Stimulated activated naive CD8-positive, alpha-beta T cell treated with anti-CD3 and anti-CD28 coated beads, Interleukin-15, amount 100 ng/mL, for 72 hours (primary cell): Measurements from ENCODE around the gene HRAS.
A peak's percentile ranks its signal among the peaks of the same experiment; 100 is the strongest.
"Not testable (repeated sequence)": the region's sequence is repeated elsewhere in the genome, so short reads cannot be mapped to it uniquely, and the experiment has no call there.

Experiments
- ATAC-seq: fragments of 150-1000 bp; cut with Tn5 transposase; 2 replicates; pipeline ENCODE4 v1.10.0; 2021; ENCODE audit warnings: mild to moderate bottlenecking, moderate library complexity
- DNase-seq, 2 donors: peaks; one replicate each; pipeline ENCODE4 v3.0.0; 2021 to 2022
- H3K27ac Mint-ChIP-seq, 2 donors: one replicate each; pipeline ENCODE4 v1.8.0; 2022; ENCODE audit warnings: mild to moderate bottlenecking in 2 of 2, mixed read lengths in 2 of 2, moderate library complexity in 2 of 2
- H3K27me3 Mint-ChIP-seq: one replicate; pipeline ENCODE4 v1.8.0; 2022; ENCODE audit warnings: mixed read lengths
- H3K4me1 Mint-ChIP-seq: one replicate; pipeline ENCODE4 v1.8.0; 2022; ENCODE audit warnings: mild to moderate bottlenecking, mixed read lengths
- H3K4me3 Mint-ChIP-seq, 2 donors: one replicate each; pipeline ENCODE4 v1.8.0; 2022; ENCODE audit warnings: mild to moderate bottlenecking in 2 of 2, mixed read lengths in 2 of 2, moderate library complexity in 1 of 2
- H3K9me3 Mint-ChIP-seq, 2 donors: one replicate each; pipeline ENCODE4 v1.8.0; 2022; ENCODE audit warnings: mixed read lengths in 2 of 2

Gene HRAS

DNA sequence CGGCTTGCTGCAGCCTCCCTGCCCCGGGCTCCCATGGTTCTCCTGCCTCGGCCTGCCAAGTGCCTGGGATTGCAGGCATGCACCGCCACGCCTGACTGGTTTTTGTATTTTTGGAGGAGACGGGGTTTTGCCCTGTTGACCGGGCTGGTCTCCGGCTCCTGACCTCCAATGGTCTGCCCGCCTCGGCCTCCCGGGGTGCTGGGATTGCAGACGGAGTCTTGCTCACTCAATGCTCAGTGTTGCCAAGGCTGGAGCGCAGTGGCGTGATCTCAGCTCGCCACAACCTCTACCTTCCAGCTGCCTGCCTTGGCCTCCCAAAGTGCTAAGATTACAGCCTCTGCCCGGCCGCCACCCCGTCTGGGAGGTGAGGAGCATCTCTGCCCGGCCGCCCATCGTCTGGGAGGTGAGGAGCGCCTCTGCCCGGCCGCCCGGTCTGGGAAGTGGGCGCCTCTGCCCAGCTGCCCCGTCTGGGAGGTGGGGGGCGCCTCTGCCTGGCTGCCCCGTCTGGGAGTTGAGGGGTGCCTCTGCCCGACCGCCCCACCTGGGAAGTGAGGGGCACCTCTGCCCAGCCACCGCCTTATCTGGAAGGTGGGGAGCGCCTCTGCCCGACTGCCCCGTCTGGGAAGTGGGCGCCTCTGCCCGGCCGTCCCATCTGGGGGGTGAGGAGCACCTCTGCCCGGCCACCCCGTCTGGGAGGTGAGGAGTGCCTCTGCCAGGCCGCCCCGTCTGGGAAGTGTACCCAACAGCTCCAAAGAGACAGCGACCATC lies 18.3 kb downstream of the HRAS start:
- not testable (repeated sequence) for H3K27me3 Mint-ChIP-seq, ATAC-seq, H3K27ac Mint-ChIP-seq, H3K4me3 Mint-ChIP-seq, DNase-seq
- Mint-ChIP-seq H3K9me3 (peaks cover 11 to 12% of the 10 kb centered on the region in 2 donors), H3K4me1 (peaks cover 26% of the 10 kb centered on the region)

DNA sequence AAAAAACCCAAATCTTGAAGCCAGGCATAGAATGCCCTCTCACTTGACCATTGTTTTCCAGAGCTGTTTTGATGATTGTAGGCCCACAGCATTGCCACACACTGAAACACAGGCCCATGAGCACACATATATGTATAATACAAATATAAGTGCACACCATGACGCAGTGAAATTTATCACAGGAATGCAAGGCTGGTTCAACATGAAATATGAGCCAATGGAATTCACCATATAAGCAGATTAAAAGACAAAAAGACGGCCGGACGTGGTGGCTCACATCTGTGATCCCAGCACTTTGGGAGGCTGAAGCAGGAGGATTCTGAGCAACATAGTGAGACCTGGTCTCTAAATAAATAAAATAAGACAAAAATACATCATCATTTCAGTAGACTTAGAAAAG lies 19.0 kb downstream of the HRAS start:
- Mint-ChIP-seq H3K9me3 (peaks cover 11 to 12% of the 10 kb centered on the region in 2 donors), H3K4me3 (no peak overlapping the region), H3K27me3 (no peaks in the 10 kb centered on the region), H3K27ac (no peak overlapping the region), H3K4me1 (peaks cover 31% of the 10 kb centered on the region)
- no peak for DNase-seq
- no peak for ATAC-seq

DNA sequence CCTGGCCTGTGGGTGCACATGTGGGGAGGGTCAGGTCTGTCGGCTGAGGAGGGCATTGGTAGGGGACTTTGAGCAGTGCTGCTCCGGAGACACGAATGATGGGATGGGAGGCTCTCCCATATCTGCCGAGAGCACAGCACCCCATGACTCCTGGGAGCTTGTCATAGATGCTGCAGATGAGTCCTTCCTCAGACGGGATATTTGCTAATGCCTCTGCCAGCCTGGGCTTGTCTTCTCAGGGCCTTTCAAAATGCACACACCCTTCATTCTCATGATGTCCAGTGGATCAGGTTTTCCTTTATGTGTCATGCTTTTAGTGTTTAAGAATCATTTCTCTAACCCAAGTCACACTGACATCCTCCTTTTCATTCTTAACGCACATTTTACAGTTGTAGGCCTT lies 20.2 kb downstream of the HRAS start:
- H3K4me1 Mint-ChIP-seq, result peaks cover 21% of the 10 kb centered on the region
- H3K4me3 Mint-ChIP-seq, result no peak overlapping the region
- no peak for DNase-seq
- H3K27me3 Mint-ChIP-seq, result no peaks in the 10 kb centered on the region
- peaks cover 11 to 12% of the 10 kb centered on the region in 2 donors for H3K9me3 Mint-ChIP-seq
- no peak overlapping the region for H3K27ac Mint-ChIP-seq
- no peak for ATAC-seq

- Mint-ChIP-seq H3K9me3 (peaks cover 11 to 12% of the 10 kb centered on the region in 2 donors), H3K27me3 (no peaks in the 10 kb centered on the region), H3K27ac (no peak overlapping the region), H3K4me3 (no peak overlapping the region), H3K4me1 (peaks cover 26% of the 10 kb centered on the region)
- no peak for DNase-seq
- no peak for ATAC-seq
Observed at GRCh38 chr11:514606-515005, 20.8 kb downstream of the HRAS start.

- peaks cover 20% of the 10 kb centered on the region for H3K4me1 Mint-ChIP-seq
- no peak overlapping the region for H3K27ac Mint-ChIP-seq
- no peaks in the 10 kb centered on the region for H3K27me3 Mint-ChIP-seq
- DNase-seq (no peak), ATAC-seq (no peak)
- H3K9me3 Mint-ChIP-seq, result peaks cover 11 to 12% of the 10 kb centered on the region in 2 donors
- no peak overlapping the region for H3K4me3 Mint-ChIP-seq
Observed at GRCh38 chr11:512761-513595, 22.4 kb downstream of the HRAS start.

GRCh38 chr11:508956-509355 lies 26.4 kb downstream of the HRAS start:
- ATAC-seq, result no peak
- no peak overlapping the region for H3K27ac Mint-ChIP-seq
- H3K9me3 Mint-ChIP-seq, result no peaks in the 10 kb centered on the region
- H3K4me1 Mint-ChIP-seq, result peaks cover 48% of the 10 kb centered on the region
- H3K4me3 Mint-ChIP-seq, result no peak overlapping the region
- H3K27me3 Mint-ChIP-seq, result no peaks in the 10 kb centered on the region
- DNase-seq, result no peak

- Mint-ChIP-seq H3K27ac (peak overlapping the region; percentile 84 to 100), H3K27me3 (no peaks in the 10 kb centered on the region), H3K4me3 (peak overlapping the region; percentile 84 to 99), H3K9me3 (no peaks in the 10 kb centered on the region), H3K4me1 (peaks cover 59% of the 10 kb centered on the region)
- DNase-seq (no peak), ATAC-seq (no peak)
Observed at GRCh38 chr11:507727-508515, 27.5 kb downstream of the HRAS start.

GRCh38 chr11:506995-507726 lies 28.2 kb downstream of the HRAS start, which contains the start of gene RNH1:
TSS of gene RNH1 (minus strand) at chr11:507242. CDS start at chr11:502162, 5,080 bp downstream.
- H3K27ac Mint-ChIP-seq, result peak within 1 kb of the TSS; percentile 100
- no peaks in the 10 kb centered on the region for H3K9me3 Mint-ChIP-seq
- DNase-seq (peak; percentile 97 to 99), ATAC-seq (peak; percentile 79)
- H3K4me3 Mint-ChIP-seq, result peak within 1 kb of the TSS; percentile 99
- no peaks in the 10 kb centered on the region for H3K27me3 Mint-ChIP-seq
- H3K4me1 Mint-ChIP-seq, result peaks cover 60% of the 10 kb centered on the region

DNA sequence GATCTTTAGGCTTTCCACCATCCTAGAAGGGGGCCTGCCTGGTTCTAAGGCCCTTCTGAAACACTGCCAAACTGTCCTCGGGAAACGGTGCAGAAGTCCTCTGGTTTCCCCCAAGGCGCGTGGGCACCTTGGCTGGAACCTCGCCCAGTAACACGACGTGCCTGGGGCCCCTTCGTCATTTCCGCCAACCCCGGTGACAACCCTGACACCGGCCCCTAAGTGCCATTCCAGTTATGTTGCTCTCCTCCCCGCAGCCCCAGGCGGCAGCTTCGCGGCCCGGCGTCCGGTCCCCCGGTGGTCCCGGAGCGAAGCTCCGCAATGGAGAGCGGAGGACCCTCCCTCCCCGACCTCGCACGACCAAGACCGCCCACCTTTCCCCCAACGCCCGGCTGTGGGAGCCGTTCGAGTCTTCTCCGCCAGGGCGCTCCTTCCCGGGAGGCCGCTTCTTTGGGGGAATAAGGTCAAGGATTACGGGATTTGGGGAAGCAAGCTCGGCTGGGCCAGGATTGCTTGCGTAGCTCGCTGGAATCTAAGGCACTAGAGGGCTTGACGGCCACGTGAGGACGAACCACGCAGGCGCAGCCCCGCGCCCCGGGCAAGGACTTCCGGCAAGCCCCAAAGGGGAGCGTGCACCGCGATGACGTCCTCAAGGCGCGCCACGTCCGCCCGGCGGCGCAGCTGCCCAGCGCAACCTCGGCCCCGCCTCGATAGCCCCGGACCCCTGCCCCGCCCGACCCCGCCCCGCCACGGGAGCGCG lies 29.0 kb downstream of the HRAS start:
- peak; percentile 95 to 96 for DNase-seq
- Mint-ChIP-seq H3K27me3 (no peaks in the 10 kb centered on the region), H3K4me1 (peaks cover 61% of the 10 kb centered on the region)

DNA sequence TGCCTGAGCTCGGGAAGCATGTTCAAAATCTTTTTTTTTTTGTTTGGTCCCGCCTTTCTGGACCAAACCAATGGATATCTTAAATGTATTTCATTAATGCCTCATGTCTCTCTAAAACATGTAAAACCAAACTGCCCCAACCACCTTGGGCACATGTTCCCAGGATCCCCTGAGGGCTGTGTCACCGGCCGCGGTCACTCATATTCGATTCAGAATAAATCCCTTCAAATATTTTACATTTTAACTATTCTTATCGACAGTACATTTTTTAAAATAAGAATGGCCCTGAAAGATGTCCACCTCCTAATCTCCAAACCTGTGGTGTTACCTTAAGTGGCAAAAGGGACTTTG lies 30.4 kb downstream of the HRAS start:
- Mint-ChIP-seq H3K4me3 (peak overlapping the region; percentile 99), H3K4me1 (peaks cover 65% of the 10 kb centered on the region), H3K27ac (peak overlapping the region; percentile 25 to 98), H3K27me3 (no peaks in the 10 kb centered on the region), H3K9me3 (no peaks in the 10 kb centered on the region)
- ATAC-seq, result no peak
- DNase-seq, result no peak

More for the DNA sequence above, 29.0 kb downstream of the HRAS start:
- Mint-ChIP-seq H3K4me3 (peak overlapping the region; percentile 99), H3K27ac (peak overlapping the region; percentile 100), H3K9me3 (no peaks in the 10 kb centered on the region)
- peak; percentile 87 for ATAC-seq

- DNase-seq (no peak), ATAC-seq (no peak)
- Mint-ChIP-seq H3K27me3 (no peaks in the 10 kb centered on the region), H3K9me3 (no peaks in the 10 kb centered on the region), H3K4me1 (peaks cover 62% of the 10 kb centered on the region), H3K27ac (peak overlapping the region; percentile 69 to 98), H3K4me3 (peak overlapping the region; percentile 99)
Observed at GRCh38 chr11:504053-504993, 31.1 kb downstream of the HRAS start.

GRCh38 chr11:503179-503981 lies 32.0 kb downstream of the HRAS start:
- H3K27ac Mint-ChIP-seq, result peak overlapping the region in 1 of 2 donors; percentile 87
- H3K9me3 Mint-ChIP-seq, result no peaks in the 10 kb centered on the region
- peaks cover 68% of the 10 kb centered on the region for H3K4me1 Mint-ChIP-seq
- no peaks in the 10 kb centered on the region for H3K27me3 Mint-ChIP-seq
- peak overlapping the region; percentile 99 for H3K4me3 Mint-ChIP-seq
- DNase-seq (no peak), ATAC-seq (no peak)
